Adrenal gland (tissue), 12 donors: ENCODE results near the gene ENTREP1. TPM values are rescaled to one million over a fixed set of nuclear protein-coding genes. Genes with fewer than 3 reads are reported as not detected.

Source experiments
- DNase-seq, 7 donors: peaks; one replicate each; pipeline ENCODE4 v3.0.0-alpha.2; 2019 to 2020
- H3K27ac ChIP-seq, 5 donors: fragments of 200-600 bp; sonication (generic) in 4 of 5; 1 replicate in 3 of 5; 2 replicates in 2 of 5; pipeline versions ENCODE4 v1.5.1 to v1.8.0; 2016 to 2020; ENCODE audit warnings: mild to moderate bottlenecking in 1 of 5
- H3K27me3 ChIP-seq: fragments of 200-600 bp; 2 replicates; pipeline ENCODE4 v1.8.0; 2021
- H3K36me3 ChIP-seq, 2 donors: fragments of 200-600 bp; replicated peaks in 1 of 2; 1 replicate in 1 of 2; 2 replicates in 1 of 2; pipeline versions ENCODE4 v1.5.1 to v1.8.0; 2018 to 2022
- H3K4me1 ChIP-seq, 2 donors: fragments of 200-600 bp; replicated peaks in 1 of 2; 1 replicate in 1 of 2; 2 replicates in 1 of 2; pipeline versions ENCODE4 v1.5.1 to v1.8.0; 2018 to 2021
- H3K4me3 ChIP-seq, 4 donors: fragments of 200-600 bp; sonication (generic) in 3 of 4; one replicate each; pipeline ENCODE4 v1.5.1; 2016 to 2018
- H3K9me3 ChIP-seq, 3 donors: fragments of 200-600 bp; sonication (generic) in 1 of 3; replicated peaks in 1 of 3; 1 replicate in 2 of 3; 2 replicates in 1 of 3; pipeline versions ENCODE4 v1.5.1 to v1.8.0; 2016 to 2021
- CTCF ChIP-seq, 6 experiments: fragments of 450-650 bp in 4 of 6; fragments of 200-600 bp in 2 of 6; sonication (generic) in 1 of 6; IDR thresholded peaks; 1 replicate in 5 of 6; 2 replicates in 1 of 6; pipeline versions ENCODE4 v1.5.1 to v1.8.0; 2016 to 2021; ENCODE audit warnings: antibody characterized with exemption in 6 of 6, mild to moderate bottlenecking in 2 of 6, moderate library complexity in 1 of 6
- POLR2A ChIP-seq, 2 donors: fragments of 450-650 bp; IDR thresholded peaks; one replicate each; pipeline ENCODE4 v1.6.1; 2017; ENCODE audit warnings: antibody characterized with exemption in 2 of 2, mild to moderate bottlenecking in 2 of 2, moderate library complexity in 1 of 2
- WGBS, 4 donors: extraction: QIAGEN DNeasy Blood & Tissue Kit in 2 of 4; methylation state at CpG; one replicate each; pipeline versions ENCODE4 v1.1.5 to v1.1.7; 2013 to 2017; 5-methylcytosine and 5-hydroxymethylcytosine counted together
- intact Hi-C, 2 donors: fragments of 100-400 bp; cut with DNase I; formaldehyde crosslinking; loops; one replicate each; pipeline versions ENCODE4 v1.14.1 to v1.15.0; 2022 to 2023
- polyA plus RNA-seq, 3 donors: library from polyadenylated mRNA; stranded (reverse); fragments of 200-250 nt in 2 of 3; fragments of 350-450 nt in 1 of 3; fragmentation: Illumina TruSeq in 1 of 3; extraction: RNeasy Lipid Tissue Mini Kit (QIAGEN cat#74804) in 1 of 3; gene quantifications; one replicate each; pipeline ENCODE4 v1.2.3, GENCODE V29; 2013 to 2014
- total RNA-seq, 9 donors: library from RNA; depleted of rRNA in 4 of 9; stranded (reverse); fragments of >200 nt in 4 of 9; fragments of 120-200 nt in 1 of 9; fragmentation: NEBNext Ultra II Directional in 1 of 9; extraction: Animal tissue kit (Norgen Biotek cat#: 25700) in 1 of 9; gene quantifications; one replicate each; pipeline versions ENCODE4 v1.1.0 to v1.2.4, GENCODE V29; 2013 to 2023
- donor health status: healthy with polysubstance abuse.
- donor health status: Bipolar disorder and iron deficiency.
- donor health status: DM: yes; HTN: yes; CAD: no.
- donor health status: DM: no; HTN: no; CAD: no.
- donor health status: DM: no; HTN: no; CAD: no.
- donor health status: DM: yes; HTN: yes; CAD: no.

ENTREP1 gene
- total and polyA plus RNA-seq, 12 donors: 2.5 to 13.7 (median 6.9) TPM

- intact Hi-C loops: no loop called here
- no peak for DNase-seq
- no peak overlapping the region for H3K27ac ChIP-seq
- TF ChIP-seq CTCF (IDR thresholded peaks at IDR 0.05) (no peak), POLR2A (IDR thresholded peaks at IDR 0.05) (no peak)
- no peaks in the 10 kb centered on the region for H3K27me3 ChIP-seq
- H3K4me3 ChIP-seq: no peak overlapping the region
- WGBS, 4 donors: 25 to 35% (median 29%) methylated on average over 1 of the region's 1 CpG
- H3K36me3 ChIP-seq: no peaks in the 10 kb centered on the region
- no peaks in the 10 kb centered on the region for H3K9me3 ChIP-seq
- H3K4me1 ChIP-seq: peaks cover 0 to 6% of the 10 kb centered on the region in 2 donors
Measured at GRCh38 chr9:69371001-69371400, 46.0 kb downstream of the ENTREP1 start.

GRCh38 chr9:69376651-69377050, 51.6 kb downstream of the ENTREP1 start:
- no peaks in the 10 kb centered on the region for H3K36me3 ChIP-seq
- TF ChIP-seq POLR2A (IDR thresholded peaks at IDR 0.05): peak in 1 of 2 donors; percentile 13
- TF ChIP-seq CTCF (IDR thresholded peaks at IDR 0.05): no peak
- peak in 6 of 7 donors; percentile 63 to 84 (median 71) for DNase-seq
- H3K4me3 ChIP-seq: no peak overlapping the region
- no peaks in the 10 kb centered on the region for H3K9me3 ChIP-seq
- H3K27me3 ChIP-seq: no peaks in the 10 kb centered on the region
- intact Hi-C loops: no loop called here
- H3K4me1 ChIP-seq: peaks cover 7 to 19% of the 10 kb centered on the region in 2 donors
- 24 to 42% (median 32%) methylated on average over 3 of the region's 3 CpGs for WGBS, 4 donors
- H3K27ac ChIP-seq: peak overlapping the region in 2 of 5 donors; percentile 8 to 60

- H3K4me3 ChIP-seq: no peak overlapping the region
- H3K4me1 ChIP-seq: peaks cover 7 to 19% of the 10 kb centered on the region in 2 donors
- WGBS, 4 donors: 94 to 96% (median 94%) methylated on average over 13 of the region's 13 CpGs
- intact Hi-C loops: no loop called here
- H3K27ac ChIP-seq: no peak overlapping the region
- DNase-seq: no peak
- H3K27me3 ChIP-seq: no peaks in the 10 kb centered on the region
- H3K36me3 ChIP-seq: no peaks in the 10 kb centered on the region
- H3K9me3 ChIP-seq: no peaks in the 10 kb centered on the region
- TF ChIP-seq POLR2A (IDR thresholded peaks at IDR 0.05): no peak
- TF ChIP-seq CTCF (IDR thresholded peaks at IDR 0.05): no peak
Measured at GRCh38 chr9:69377291-69377690, 52.3 kb downstream of the ENTREP1 start.

GRCh38 chr9:69377981-69378380, 53.0 kb downstream of the ENTREP1 start:
- no peak for DNase-seq
- H3K36me3 ChIP-seq: no peaks in the 10 kb centered on the region
- H3K27me3 ChIP-seq: no peaks in the 10 kb centered on the region
- H3K27ac ChIP-seq: no peak overlapping the region
- no peaks in the 10 kb centered on the region for H3K9me3 ChIP-seq
- H3K4me1 ChIP-seq: peaks cover 7 to 19% of the 10 kb centered on the region in 2 donors
- intact Hi-C loops: no loop called here
- no peak overlapping the region for H3K4me3 ChIP-seq
- no peak for TF ChIP-seq POLR2A (IDR thresholded peaks at IDR 0.05)
- no peak for TF ChIP-seq CTCF (IDR thresholded peaks at IDR 0.05)
- 65 to 75% (median 72%) methylated on average over 2 of the region's 2 CpGs for WGBS, 4 donors
